B cell (primary cell): ENCODE results near the gene AKAP6. TPM values are rescaled to one million over a fixed set of nuclear protein-coding genes. Genes with fewer than 3 reads are reported as not detected.

ENCODE experiments used
- ATAC-seq: fragments of 200-7000 bp; cut with Tn5 transposase; one replicate; pipeline ENCODE4 v1.10.0; 2021; ENCODE audit warnings: low read depth, mild to moderate bottlenecking, moderate number of reproducible peaks, moderate library complexity
- CTCF ChIA-PET: fragments of 350-600 bp; sonication (Branson Sonifier 250); formaldehyde crosslinking; loops from one replicate; lab custom pipeline; 2021; ENCODE audit warnings: antibody characterized with exemption, inconsistent platforms; lab: Charles Lee
- POLR2A ChIA-PET: fragments of 350-600 bp; sonication (Branson Sonifier 250); formaldehyde crosslinking; loops from one replicate; lab custom pipeline; 2021; ENCODE audit warnings: antibody characterized with exemption; lab: Charles Lee
- DNase-seq: peaks from one replicate; pipeline ENCODE4 v3.0.0; 2013
- H2AFZ ChIP-seq: 2 replicates; pipeline ENCODE4 v1.6.1; 2012; ENCODE audit warnings: mild to moderate bottlenecking, low read depth, low read length; ENCODE audit not compliant: insufficient read depth, poor library complexity, severe bottlenecking
- H3K27ac ChIP-seq, 2 donors: 1 replicate in 1 of 2; 2 replicates in 1 of 2; pipeline ENCODE4 v1.5.1; 2012 to 2013; ENCODE audit warnings: low read length in 2 of 2, mild to moderate bottlenecking in 2 of 2, moderate library complexity in 1 of 2
- H3K27me3 ChIP-seq, 4 experiments: fragments of 200-600 bp in 1 of 4; sonication (generic) in 1 of 4; replicated peaks in 1 of 4; 1 replicate in 2 of 4; 2 replicates in 2 of 4; pipeline versions ENCODE4 v1.6.1 to v1.7.0; 2013 to 2016; ENCODE audit warnings: low read length in 3 of 4, mild to moderate bottlenecking in 2 of 4, mixed read lengths in 1 of 4, moderate library complexity in 1 of 4; ENCODE audit not compliant: insufficient read depth in 4 of 4, control insufficient read depth in 3 of 4; ENCODE audit errors: control extremely low read depth in 1 of 4
- H3K36me3 ChIP-seq, 2 experiments: replicated peaks in 1 of 2; 1 replicate in 1 of 2; 2 replicates in 1 of 2; pipeline versions ENCODE4 v1.6.1 to v1.7.1; 2013; ENCODE audit warnings: low read length in 1 of 2; ENCODE audit not compliant: insufficient read depth in 2 of 2, control insufficient read depth in 1 of 2; ENCODE audit errors: control extremely low read depth in 1 of 2, extremely low read depth in 1 of 2
- H3K4me1 ChIP-seq, 2 donors: fragments of 200-600 bp in 1 of 2; sonication (generic) in 1 of 2; 1 replicate in 1 of 2; 2 replicates in 1 of 2; pipeline versions ENCODE4 v1.5.1 to v1.6.1; 2013 to 2017; ENCODE audit warnings: low read length in 2 of 2; ENCODE audit not compliant: control insufficient read depth in 2 of 2, insufficient read depth in 2 of 2
- H3K4me2 ChIP-seq: replicated peaks from 2 replicates; pipeline ENCODE3; 2012; ENCODE audit warnings: mild to moderate bottlenecking, low read depth, low read length; ENCODE audit not compliant: poor library complexity, severe bottlenecking
- H3K4me3 ChIP-seq, 5 experiments: fragments of 200-600 bp in 1 of 5; sonication (generic) in 1 of 5; 1 replicate in 3 of 5; 2 replicates in 2 of 5; pipeline versions ENCODE4 v1.5.1 to v1.7.0; 2011 to 2016; ENCODE audit warnings: low read length in 4 of 5, mild to moderate bottlenecking in 4 of 5, low read depth in 2 of 5, control low read depth in 1 of 5, moderate library complexity in 1 of 5; ENCODE audit not compliant: insufficient read depth in 1 of 5; ENCODE audit errors: control extremely low read depth in 1 of 5, extremely low read depth in 1 of 5
- H3K79me2 ChIP-seq: fragments of 200-600 bp; sonication (generic); one replicate; pipeline ENCODE4 v1.6.0; 2016; ENCODE audit warnings: low read length; ENCODE audit not compliant: control insufficient read depth, insufficient read depth
- H3K9ac ChIP-seq: fragments of 200-600 bp; sonication (generic); 2 replicates; pipeline ENCODE4 v1.6.1; 2017; ENCODE audit warnings: mild to moderate bottlenecking, low read length, moderate library complexity
- H3K9me3 ChIP-seq, 3 donors: one replicate each; pipeline versions ENCODE4 v1.6.1 to v1.7.1; 2013; ENCODE audit warnings: low read length in 2 of 3; ENCODE audit not compliant: control insufficient read depth in 2 of 3, insufficient read depth in 1 of 3; ENCODE audit errors: control extremely low read depth in 1 of 3
- H4K20me1 ChIP-seq: 2 replicates; pipeline ENCODE4 v1.6.0; 2012; ENCODE audit warnings: mild to moderate bottlenecking, low read length; ENCODE audit not compliant: insufficient read depth, control insufficient read depth, poor library complexity, severe bottlenecking
- H3K27ac Mint-ChIP-seq: one replicate; pipeline ENCODE4 v1.8.0; 2021; ENCODE audit warnings: mixed read lengths
- H3K27me3 Mint-ChIP-seq: one replicate; pipeline ENCODE4 v1.8.0; 2021; ENCODE audit warnings: mixed read lengths
- H3K4me1 Mint-ChIP-seq: one replicate; pipeline ENCODE4 v1.8.0; 2021; ENCODE audit warnings: mixed read lengths
- H3K4me3 Mint-ChIP-seq: one replicate; pipeline ENCODE4 v1.8.0; 2021; ENCODE audit warnings: mixed read lengths
- H3K9me3 Mint-ChIP-seq: one replicate; pipeline ENCODE4 v1.8.0; 2022; ENCODE audit warnings: mixed read lengths; ENCODE audit not compliant: insufficient read depth
- EZH2 ChIP-seq: IDR thresholded peaks from 2 replicates; pipeline ENCODE4 v1.6.1; 2012; ENCODE audit warnings: borderline replicate concordance, low read depth, mild to moderate bottlenecking, moderate library complexity, low read length; ENCODE audit not compliant: insufficient read depth, poor library complexity, severe bottlenecking
- WGBS: methylation state at CpG from one replicate; pipeline ENCODE4 v1.1.5; 2013; ENCODE audit warnings: missing lambda C conversion rate; ENCODE audit not compliant: insufficient coverage; 5-methylcytosine and 5-hydroxymethylcytosine counted together
- intact Hi-C: fragments of 100-400 bp; cut with micrococcal nuclease; formaldehyde crosslinking; loops from one replicate; pipeline ENCODE4 v1.10.0; 2022
- polyA plus RNA-seq: library from polyadenylated mRNA; depleted of rRNA; stranded (reverse); fragments of >200 nt; gene quantifications from 2 replicates; pipeline ENCODE4 v1.2.3, GENCODE V29; 2012
- total RNA-seq, 2 donors: library from RNA; stranded (reverse); fragments of 120-200 nt in 1 of 2; gene quantifications; 1 replicate in 1 of 2; 2 replicates in 1 of 2; pipeline versions ENCODE4 v1.2.3 to v1.2.4, GENCODE V29; 2013 to 2022
- TF ChIP-seq, protein P1 (sequence below): fragments of 200-600 bp; IDR thresholded peaks from one replicate; pipeline ENCODE4 v1.8.0; 2022; ENCODE audit warnings: antibody characterized with exemption, mild to moderate bottlenecking

The AKAP6 gene
- total and polyA plus RNA-seq, 2 donors (not counting 1 experiment from before 2014, with no cell fraction given) = 1.4 to 2.8 TPM

DNA sequence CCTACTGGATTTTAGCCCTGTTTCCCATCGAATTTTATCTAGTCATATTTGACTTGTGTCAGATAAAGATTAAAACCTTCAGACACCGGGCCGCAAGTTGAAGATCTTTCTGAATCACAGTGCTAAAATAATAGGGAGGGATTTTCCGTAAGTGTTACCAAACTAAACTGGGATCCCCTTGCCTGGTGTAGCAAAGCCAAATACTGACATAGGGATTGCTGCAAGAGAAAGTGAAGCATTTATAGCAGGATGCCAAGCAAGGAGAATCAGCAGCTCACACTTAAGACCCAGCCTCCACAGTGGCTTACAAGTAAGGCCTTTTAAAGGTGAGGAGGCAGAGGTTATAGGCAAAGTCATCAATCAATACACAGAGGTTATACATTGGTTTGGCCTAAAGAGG is 147.4 kb downstream of the AKAP6 start:
- Histone ChIP-seq H3K4me2 (no peak overlapping the region), H2AFZ (no peak overlapping the region), H3K9me3 (no peaks in the 10 kb centered on the region), H3K4me1 (no peaks in the 10 kb centered on the region), H3K79me2 (no peaks in the 10 kb centered on the region), H4K20me1 (no peaks in the 10 kb centered on the region), H3K4me3 (no peak overlapping the region), H3K36me3 (no peaks in the 10 kb centered on the region), H3K27ac (no peak overlapping the region), H3K27me3 (no peaks in the 10 kb centered on the region), H3K9ac (no peak overlapping the region)
- ChIA-PET CTCF (no interaction called here), POLR2A (no interaction called here)
- H3K27ac Mint-ChIP-seq = no peak overlapping the region
- DNase-seq = no peak
- intact Hi-C loops = no loop called here
- no peaks in the 10 kb centered on the region for H3K4me1 Mint-ChIP-seq
- H3K27me3 Mint-ChIP-seq = no peaks in the 10 kb centered on the region
- TF ChIP-seq EZH2 = no peak
- TF ChIP-seq, protein P1, sequence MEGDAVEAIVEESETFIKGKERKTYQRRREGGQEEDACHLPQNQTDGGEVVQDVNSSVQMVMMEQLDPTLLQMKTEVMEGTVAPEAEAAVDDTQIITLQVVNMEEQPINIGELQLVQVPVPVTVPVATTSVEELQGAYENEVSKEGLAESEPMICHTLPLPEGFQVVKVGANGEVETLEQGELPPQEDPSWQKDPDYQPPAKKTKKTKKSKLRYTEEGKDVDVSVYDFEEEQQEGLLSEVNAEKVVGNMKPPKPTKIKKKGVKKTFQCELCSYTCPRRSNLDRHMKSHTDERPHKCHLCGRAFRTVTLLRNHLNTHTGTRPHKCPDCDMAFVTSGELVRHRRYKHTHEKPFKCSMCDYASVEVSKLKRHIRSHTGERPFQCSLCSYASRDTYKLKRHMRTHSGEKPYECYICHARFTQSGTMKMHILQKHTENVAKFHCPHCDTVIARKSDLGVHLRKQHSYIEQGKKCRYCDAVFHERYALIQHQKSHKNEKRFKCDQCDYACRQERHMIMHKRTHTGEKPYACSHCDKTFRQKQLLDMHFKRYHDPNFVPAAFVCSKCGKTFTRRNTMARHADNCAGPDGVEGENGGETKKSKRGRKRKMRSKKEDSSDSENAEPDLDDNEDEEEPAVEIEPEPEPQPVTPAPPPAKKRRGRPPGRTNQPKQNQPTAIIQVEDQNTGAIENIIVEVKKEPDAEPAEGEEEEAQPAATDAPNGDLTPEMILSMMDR = no peak
- H3K9me3 Mint-ChIP-seq = no peaks in the 10 kb centered on the region
- no peak for ATAC-seq
- no peak overlapping the region for H3K4me3 Mint-ChIP-seq
- 94% methylated on average over 2 of the region's 4 CpGs for WGBS

DNA sequence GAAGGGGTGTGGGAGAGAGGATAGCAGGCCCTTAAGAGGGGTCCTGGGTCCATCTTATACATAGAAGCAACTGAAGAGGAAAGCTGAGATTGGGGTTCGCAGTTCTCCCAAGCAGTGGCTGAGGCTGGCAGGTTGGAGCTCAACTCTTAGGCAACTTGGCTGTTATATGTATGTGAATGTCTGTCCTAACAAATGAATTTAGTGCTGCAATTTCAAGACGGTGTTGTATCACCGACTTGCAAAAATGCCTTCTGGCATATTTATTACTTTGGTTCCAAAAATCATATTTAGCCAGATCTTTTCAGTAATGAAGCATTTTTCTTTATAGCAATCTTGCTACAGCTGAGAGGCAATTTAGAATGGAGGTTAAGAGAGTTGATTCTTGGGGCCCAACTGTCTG is 148.3 kb downstream of the AKAP6 start:
- H3K27me3 ChIP-seq = no peaks in the 10 kb centered on the region
- H3K4me3 ChIP-seq = no peak overlapping the region
- TF ChIP-seq EZH2 = no peak
- TF ChIP-seq, protein P1 = no peak
- no peak overlapping the region for H3K9ac ChIP-seq
- ChIA-PET CTCF (no interaction called here), POLR2A (no interaction called here)
- no peaks in the 10 kb centered on the region for H3K79me2 ChIP-seq
- no peaks in the 10 kb centered on the region for H3K9me3 Mint-ChIP-seq
- no peaks in the 10 kb centered on the region for H3K36me3 ChIP-seq
- no peak overlapping the region for H3K27ac ChIP-seq
- H3K4me1 Mint-ChIP-seq = no peaks in the 10 kb centered on the region
- no peaks in the 10 kb centered on the region for H3K9me3 ChIP-seq
- DNase-seq = no peak
- H3K27ac Mint-ChIP-seq = no peak overlapping the region
- no peak for ATAC-seq
- H3K4me2 ChIP-seq = no peak overlapping the region
- H4K20me1 ChIP-seq = no peaks in the 10 kb centered on the region
- no peaks in the 10 kb centered on the region for H3K4me1 ChIP-seq
- no peaks in the 10 kb centered on the region for H3K27me3 Mint-ChIP-seq
- no peak overlapping the region for H3K4me3 Mint-ChIP-seq
- 89% methylated on average over 1 of the region's 3 CpGs for WGBS
- intact Hi-C loops = no loop called here
- H2AFZ ChIP-seq = no peak overlapping the region
